ENCODE data around the gene SERGEF.

Gene SERGEF

GRCh38 chr11:17740649-17741235, 272.1 kb downstream of the SERGEF start:
- in situ Hi-C loops (cut with HindIII; ENCODE audit: low sequenced_read_pairs): no loop called here

- in situ Hi-C loops (cut with HindIII; ENCODE audit: low sequenced_read_pairs): loop anchor here (10.0 kb wide), 1 partner anchor 225 kb away; no protein-coding TSS in a partner anchor
These were observed 272.9 kb downstream of the SERGEF start for GRCh38 chr11:17739945-17740338.

DNA sequence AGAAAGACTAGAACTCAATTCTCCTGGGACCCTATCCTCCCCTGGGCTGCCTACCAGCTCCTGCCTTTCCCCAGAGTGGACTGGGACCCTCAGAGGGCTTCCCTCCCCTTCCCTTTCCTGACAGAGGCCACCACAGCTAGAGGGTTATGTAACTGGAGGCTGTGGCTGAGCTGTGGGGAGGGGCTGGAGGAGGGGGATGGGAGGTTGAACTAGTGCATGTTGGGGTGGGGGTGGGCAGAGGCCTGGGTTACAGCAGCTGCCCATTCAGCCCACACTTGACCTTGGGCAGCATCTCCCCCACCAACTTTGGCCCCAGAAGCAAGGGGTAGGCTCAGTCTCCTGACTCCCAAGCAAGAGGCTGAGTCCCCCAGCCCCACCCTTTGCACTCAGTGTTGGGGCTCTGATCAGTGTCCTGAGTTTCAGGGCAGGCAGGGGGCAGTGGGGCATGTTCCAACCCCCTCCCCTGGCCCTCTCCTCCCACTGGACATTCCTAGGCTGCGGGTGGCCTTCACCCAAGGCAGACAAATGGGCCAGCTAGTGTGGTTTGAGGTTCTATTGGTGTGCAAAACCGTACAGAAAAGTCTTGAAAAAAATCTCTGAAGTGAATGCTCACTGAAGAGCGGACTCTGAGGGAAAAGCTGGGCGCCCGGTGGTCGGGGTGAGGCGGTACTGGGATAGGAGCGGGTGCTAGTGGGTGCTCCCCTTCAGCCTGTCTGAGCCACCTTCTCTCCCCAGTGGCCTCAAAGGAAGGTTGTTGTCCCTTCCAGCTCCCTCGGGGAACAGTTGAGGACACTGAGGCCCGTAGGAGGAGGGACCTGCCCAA, 274.5 kb downstream of the SERGEF start:
- in situ Hi-C loops (cut with HindIII; ENCODE audit: low sequenced_read_pairs): loop anchor here (10.0 kb wide), 1 partner anchor 226 kb away; no protein-coding TSS in a partner anchor

Data from DLD1 (cell line).